Loucy (cell line): Measurements from ENCODE around the gene ERBIN.

Source experiments
- H2AFZ ChIP-seq: fragments of 200-600 bp; sonication (generic); 2 replicates; pipeline ENCODE4 v1.6.0; 2016; ENCODE audit warnings: antibody characterized with exemption, mild to moderate bottlenecking, low read length, moderate library complexity
- H3F3A ChIP-seq: fragments of 200-600 bp; 2 replicates; pipeline ENCODE4 v1.6.0; 2016; ENCODE audit warnings: antibody characterized with exemption, low read depth, mild to moderate bottlenecking
- H3K27me3 ChIP-seq: fragments of 200-600 bp; sonication (generic); 2 replicates; pipeline ENCODE4 v1.6.1; 2014; ENCODE audit warnings: low read length, mild to moderate bottlenecking; ENCODE audit not compliant: insufficient read depth, poor library complexity, severe bottlenecking
- H3K36me3 ChIP-seq: fragments of 200-600 bp; sonication (generic); 2 replicates; pipeline ENCODE4 v1.6.1; 2016; ENCODE audit warnings: low read length; ENCODE audit not compliant: insufficient read depth
- H3K4me1 ChIP-seq: fragments of 200-600 bp; sonication (generic); 2 replicates; pipeline ENCODE4 v1.5.1; 2014; ENCODE audit warnings: low read length, mild to moderate bottlenecking; ENCODE audit not compliant: insufficient read depth, poor library complexity, severe bottlenecking
- H3K4me2 ChIP-seq: fragments of 200-600 bp; sonication (generic); 2 replicates; pipeline ENCODE4 v1.6.0; 2014; ENCODE audit warnings: antibody characterized with exemption, low read length, low read depth, mild to moderate bottlenecking; ENCODE audit not compliant: poor library complexity, severe bottlenecking
- H3K4me3 ChIP-seq: fragments of 200-600 bp; sonication (generic); 2 replicates; pipeline ENCODE4 v1.5.1; 2014; ENCODE audit warnings: low read length, mild to moderate bottlenecking, mixed read lengths; ENCODE audit not compliant: poor library complexity, severe bottlenecking
- H3K79me2 ChIP-seq: fragments of 200-600 bp; sonication (generic); 2 replicates; pipeline ENCODE4 v1.6.1; 2014; ENCODE audit warnings: low read length; ENCODE audit not compliant: insufficient read depth
- H3K9ac ChIP-seq: fragments of 200-600 bp; sonication (generic); 2 replicates; pipeline ENCODE4 v1.6.0; 2014; ENCODE audit warnings: mild to moderate bottlenecking, low read depth, low read length, moderate library complexity; ENCODE audit not compliant: poor library complexity, severe bottlenecking
- H3K9me2 ChIP-seq: fragments of 200-600 bp; sonication (generic); replicated peaks from 2 replicates; pipeline ENCODE4 v1.6.1; 2016; ENCODE audit warnings: low read depth, low read length, mixed read lengths
- H3K9me3 ChIP-seq: fragments of 200-600 bp; sonication (generic); 2 replicates; pipeline ENCODE4 v1.6.1; 2014; ENCODE audit warnings: mild to moderate bottlenecking, antibody characterized with exemption, low read length, low read depth; ENCODE audit not compliant: insufficient read depth
- H4K20me1 ChIP-seq: fragments of 200-600 bp; sonication (generic); 2 replicates; pipeline ENCODE4 v1.6.0; 2014; ENCODE audit warnings: antibody characterized with exemption, low read length, mild to moderate bottlenecking; ENCODE audit not compliant: insufficient read depth, poor library complexity, severe bottlenecking
- EZH2phosphoT487 ChIP-seq: fragments of 200-600 bp; IDR thresholded peaks from 2 replicates; pipeline ENCODE4 v1.6.1; 2018; ENCODE audit warnings: antibody characterized with exemption, mild to moderate bottlenecking, moderate library complexity, borderline replicate concordance
- TF ChIP-seq, protein P1 (sequence below): fragments of 200-600 bp; sonication (generic); conservative IDR thresholded peaks from 2 replicates; pipeline ENCODE4 v1.5.1; 2014; ENCODE audit warnings: mild to moderate bottlenecking, antibody characterized with exemption, low read length

ERBIN gene

DNA sequence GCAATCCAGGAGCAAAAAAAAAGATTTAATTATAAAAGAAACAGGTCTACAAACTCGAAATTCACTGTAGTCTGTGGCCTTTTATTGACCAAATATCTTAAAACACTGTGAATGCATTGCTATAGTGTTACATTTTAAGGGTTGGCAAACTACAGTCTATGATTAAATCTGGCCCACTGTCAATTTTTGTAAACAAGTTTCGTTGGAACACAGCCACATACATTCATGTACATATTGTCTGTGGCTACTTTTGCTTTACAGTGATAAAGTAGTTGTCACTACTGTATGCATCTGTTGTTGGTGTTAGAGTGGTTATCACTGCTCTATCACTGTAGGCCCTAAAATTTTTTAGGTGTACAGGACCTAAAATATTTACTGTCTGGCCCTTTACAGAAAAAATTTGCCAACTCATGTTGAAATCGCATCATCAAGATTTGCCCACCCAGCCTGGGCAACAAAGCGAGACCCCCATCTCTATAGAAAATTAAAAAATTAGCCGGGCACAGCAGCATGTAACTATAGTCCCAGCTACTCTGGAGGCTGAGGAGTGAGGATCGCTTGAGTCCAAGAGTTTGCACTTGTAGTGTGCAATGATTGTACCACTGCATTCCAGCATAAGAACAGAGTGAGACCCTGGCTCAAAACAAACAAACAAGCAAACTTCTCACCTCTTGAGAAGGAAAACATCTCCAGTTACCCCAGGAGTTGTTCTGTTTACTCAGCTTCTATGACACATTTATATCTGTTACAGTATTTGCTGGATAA lies 89.0 kb downstream of the ERBIN start:
- H4K20me1 ChIP-seq, result peaks cover 42% of the 10 kb centered on the region
- no peak overlapping the region for H3K9ac ChIP-seq
- H3K4me3 ChIP-seq, result no peak overlapping the region
- peaks cover 31% of the 10 kb centered on the region; the same call in 1 of the 2 replicates for H3K79me2 ChIP-seq
- peaks cover 42% of the 10 kb centered on the region for H3K36me3 ChIP-seq
- TF ChIP-seq EZH2phosphoT487, result no peak
- TF ChIP-seq, protein P1, sequence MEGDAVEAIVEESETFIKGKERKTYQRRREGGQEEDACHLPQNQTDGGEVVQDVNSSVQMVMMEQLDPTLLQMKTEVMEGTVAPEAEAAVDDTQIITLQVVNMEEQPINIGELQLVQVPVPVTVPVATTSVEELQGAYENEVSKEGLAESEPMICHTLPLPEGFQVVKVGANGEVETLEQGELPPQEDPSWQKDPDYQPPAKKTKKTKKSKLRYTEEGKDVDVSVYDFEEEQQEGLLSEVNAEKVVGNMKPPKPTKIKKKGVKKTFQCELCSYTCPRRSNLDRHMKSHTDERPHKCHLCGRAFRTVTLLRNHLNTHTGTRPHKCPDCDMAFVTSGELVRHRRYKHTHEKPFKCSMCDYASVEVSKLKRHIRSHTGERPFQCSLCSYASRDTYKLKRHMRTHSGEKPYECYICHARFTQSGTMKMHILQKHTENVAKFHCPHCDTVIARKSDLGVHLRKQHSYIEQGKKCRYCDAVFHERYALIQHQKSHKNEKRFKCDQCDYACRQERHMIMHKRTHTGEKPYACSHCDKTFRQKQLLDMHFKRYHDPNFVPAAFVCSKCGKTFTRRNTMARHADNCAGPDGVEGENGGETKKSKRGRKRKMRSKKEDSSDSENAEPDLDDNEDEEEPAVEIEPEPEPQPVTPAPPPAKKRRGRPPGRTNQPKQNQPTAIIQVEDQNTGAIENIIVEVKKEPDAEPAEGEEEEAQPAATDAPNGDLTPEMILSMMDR, result no peak
- H3K4me1 ChIP-seq, result peaks cover 2% of the 10 kb centered on the region
- no peaks in the 10 kb centered on the region for H3K27me3 ChIP-seq
- no peak overlapping the region for H2AFZ ChIP-seq
- no peak overlapping the region for H3K4me2 ChIP-seq
- no peaks in the 10 kb centered on the region for H3K9me2 ChIP-seq
- H3F3A ChIP-seq, result no peaks in the 10 kb centered on the region
- no peaks in the 10 kb centered on the region for H3K9me3 ChIP-seq

DNA sequence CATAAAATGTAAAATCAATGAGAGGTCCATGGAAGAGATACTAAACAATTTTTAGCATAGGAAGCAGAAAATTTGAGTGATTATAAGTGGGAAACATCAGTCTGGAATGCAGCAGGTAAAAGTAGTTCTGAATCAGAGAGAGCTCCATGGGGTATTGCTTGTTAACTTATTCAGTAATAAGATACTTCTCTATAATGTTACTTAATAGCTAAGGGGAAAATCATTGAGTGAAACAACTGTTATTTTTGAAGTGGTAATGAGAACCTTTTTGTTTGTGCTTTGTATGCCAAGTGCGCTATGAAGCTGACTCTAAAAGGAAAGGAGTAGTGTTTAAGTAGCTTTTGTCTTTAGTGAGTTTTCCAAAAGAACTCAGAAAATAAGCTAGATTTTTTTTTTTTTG lies 95.2 kb downstream of the ERBIN start:
- no peak overlapping the region for H3K4me2 ChIP-seq
- TF ChIP-seq EZH2phosphoT487, result no peak
- TF ChIP-seq, protein P1, result no peak

DNA sequence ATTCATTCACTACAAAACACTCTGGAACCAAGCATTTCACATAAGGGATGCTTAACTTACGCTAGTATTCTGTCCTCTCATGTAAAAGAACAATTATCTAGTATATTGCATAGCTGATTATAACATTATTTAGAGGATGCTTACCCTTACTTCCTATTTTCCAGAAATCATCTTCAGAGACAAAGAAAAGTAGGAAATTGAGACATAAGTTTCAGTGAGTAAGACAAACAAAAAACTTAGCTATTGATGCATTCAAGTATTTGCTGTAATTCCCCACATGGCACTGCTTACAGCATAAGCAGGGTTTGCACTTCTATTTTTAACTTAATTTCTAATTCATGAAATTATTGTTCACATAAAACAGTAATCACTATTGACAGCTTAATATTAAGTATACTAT lies 112.9 kb downstream of the ERBIN start:
- Histone ChIP-seq H3K4me2 (no peak overlapping the region), H3F3A (0 out of 2 replicates have a peak, but pooled peaks cover 6% of the 10 kb centered on the region), H3K9me2 (no peaks in the 10 kb centered on the region), H3K36me3 (peaks cover 74% of the 10 kb centered on the region), H4K20me1 (peaks cover 3% of the 10 kb centered on the region), H3K4me1 (peaks cover 12% of the 10 kb centered on the region), H3K9me3 (no peaks in the 10 kb centered on the region), H3K27me3 (no peaks in the 10 kb centered on the region), H3K9ac (no peak overlapping the region), H3K4me3 (no peak overlapping the region), H2AFZ (no peak overlapping the region), H3K79me2 (no peaks in the 10 kb centered on the region)
- TF ChIP-seq EZH2phosphoT487, result no peak
- TF ChIP-seq, protein P1, result no peak

More for the DNA sequence above, 95.2 kb downstream of the ERBIN start:
- peaks cover 22% of the 10 kb centered on the region; the same call in 1 of the 2 replicates for H3K79me2 ChIP-seq
- no peaks in the 10 kb centered on the region for H3K27me3 ChIP-seq
- H3K9me3 ChIP-seq, result no peaks in the 10 kb centered on the region
- H3K9ac ChIP-seq, result no peak overlapping the region
- H3K4me1 ChIP-seq, result no peaks in the 10 kb centered on the region
- peaks cover 40% of the 10 kb centered on the region; the same call in 1 of the 2 replicates for H3K36me3 ChIP-seq
- H3K4me3 ChIP-seq, result no peak overlapping the region
- H3F3A ChIP-seq, result no peaks in the 10 kb centered on the region
- no peak overlapping the region for H2AFZ ChIP-seq
- peaks cover 26% of the 10 kb centered on the region for H4K20me1 ChIP-seq
- H3K9me2 ChIP-seq, result no peaks in the 10 kb centered on the region
